ENCODE measurements around the gene CHCHD10. TPM values are rescaled to one million over a fixed set of nuclear protein-coding genes. Genes with fewer than 3 reads are reported as not detected.
A peak's percentile ranks its signal among the peaks of the same experiment; 100 is the strongest.

The CHCHD10 gene
- total and polyA plus RNA-seq, 4 experiments from 2014 or later: 16.3 to 45.9 (median 38.9) TPM

DNA sequence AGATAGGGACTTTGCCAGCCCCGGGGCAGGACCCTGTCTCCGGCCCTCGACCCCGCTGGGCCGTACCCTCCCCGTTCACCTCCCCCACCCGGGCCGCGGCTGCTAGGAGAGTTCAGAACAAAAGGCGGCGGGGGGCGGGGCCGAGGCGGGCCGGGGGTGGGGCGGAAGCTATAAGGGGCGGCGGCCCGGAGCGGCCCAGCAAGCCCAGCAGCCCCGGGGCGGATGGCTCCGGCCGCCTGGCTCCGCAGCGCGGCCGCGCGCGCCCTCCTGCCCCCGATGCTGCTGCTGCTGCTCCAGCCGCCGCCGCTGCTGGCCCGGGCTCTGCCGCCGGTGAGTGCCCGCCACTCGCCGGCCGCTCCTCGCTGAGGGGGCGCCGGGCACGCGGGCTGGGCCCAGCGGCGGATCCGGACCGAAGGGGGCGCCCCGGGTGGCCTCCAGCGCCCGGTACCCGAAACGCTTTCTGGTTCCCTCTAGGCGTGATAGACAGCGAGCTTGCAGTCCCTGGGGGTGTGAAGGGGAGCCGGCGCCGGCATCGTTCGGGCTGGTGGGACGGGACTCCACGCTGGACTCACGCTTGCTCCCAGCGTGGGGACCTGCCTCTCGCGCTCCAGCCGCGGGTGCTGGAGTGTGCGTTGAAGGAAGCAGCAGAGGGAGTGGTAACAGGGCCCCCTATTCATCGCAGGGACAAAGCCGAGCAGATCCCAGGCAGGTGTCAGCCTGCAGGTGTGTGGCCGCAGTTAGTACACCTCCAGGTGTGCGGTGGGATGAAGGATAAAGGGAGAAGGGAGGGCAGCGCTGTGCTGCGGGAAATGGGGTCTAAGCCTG is 5.1 kb upstream of the CHCHD10 start, which contains the start of gene MMP11:
TSS of gene MMP11 (plus strand) at position 201 of the 825 bp plus-strand sequence. CDS start at position 223, 22 bp downstream.
- H3K9me3 ChIP-seq (ENCODE audit: control insufficient read depth in 1 of 2, low read length in 2 of 2): no peaks in the 10 kb centered on the region
- Mint-ChIP-seq H3K4me1 (peaks cover 8 to 24% (median 12%) of the 10 kb centered on the region in 4 donors), H3K36me3 (no peaks in the 10 kb centered on the region), H3K4me3 (peak within 1 kb of the TSS; percentile 47 to 77 (median 68)), H3K27ac (peak within 1 kb of the TSS in 4 of 7 donors; percentile 5 to 72 (median 58)), H3K9me3 (no peaks in the 10 kb centered on the region), H3K27me3 (peaks cover 0 to 1% of the 10 kb centered on the region in 2 donors)
- peak; percentile 29 to 56 (median 39) for DNase-seq
- no peaks in the 10 kb centered on the region for H3K36me3 ChIP-seq (ENCODE audit: insufficient read depth, low read length)
- H3K4me1 ChIP-seq (ENCODE audit: insufficient read depth, low read length): peaks cover 21% of the 10 kb centered on the region
- intact Hi-C loops (cut with micrococcal nuclease): loop anchor here (1.0 to 2.0 kb wide), 3 partner anchors 14 to 66 kb away; partner anchors contain the start of genes DERL3 and ZNF70
- CTCF ChIA-PET (ENCODE audit: partially characterized antibody): no interaction called here
- H3K27ac ChIP-seq (ENCODE audit: low read depth, low read length): no peak within 1 kb of the TSS
- peak within 1 kb of the TSS in 1 of 2 donors; percentile 34 for H3K4me3 ChIP-seq (ENCODE audit: low read length in 2 of 2)
- no peaks in the 10 kb centered on the region for H3K27me3 ChIP-seq (ENCODE audit: insufficient read depth, low read length)
- POLR2A ChIA-PET (ENCODE audit: partially characterized antibody): interaction anchor here (0.6 to 2.4 kb wide), 3 partner anchors 9 to 84 kb away, joined by 3 to 7 read pairs (median 4); partner anchors contain the start of genes SLC2A11 and SMARCB1

DNA sequence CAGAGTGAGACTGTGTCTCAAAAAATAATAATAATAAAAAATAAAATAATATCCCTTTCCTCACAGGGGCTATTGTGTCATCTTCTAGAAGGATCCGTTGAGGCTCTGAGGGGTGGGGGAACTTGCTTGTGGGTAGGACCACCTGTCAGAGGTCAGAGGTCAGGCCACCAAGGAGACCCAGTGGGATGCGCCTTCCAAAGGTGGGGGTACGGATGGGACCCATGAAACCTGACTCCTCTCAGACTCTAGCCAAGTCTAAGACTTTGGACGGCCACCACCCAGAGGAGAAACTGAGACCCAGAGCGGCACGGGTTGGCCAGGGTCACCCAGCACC is 4.5 kb upstream of the CHCHD10 start:
- H3K9me3 Mint-ChIP-seq: no peaks in the 10 kb centered on the region
- H3K27ac Mint-ChIP-seq: peak overlapping the region in 1 of 7 donors; percentile 68
- peaks cover 8 to 24% (median 12%) of the 10 kb centered on the region in 4 donors for H3K4me1 Mint-ChIP-seq
- intact Hi-C loops (cut with micrococcal nuclease): loop anchor here (1.0 to 2.0 kb wide), 3 partner anchors 15 to 67 kb away; partner anchors contain the start of genes DERL3 and ZNF70
- H3K27ac ChIP-seq (ENCODE audit: low read depth, low read length): no peak overlapping the region
- H3K27me3 ChIP-seq (ENCODE audit: insufficient read depth, low read length): no peaks in the 10 kb centered on the region
- DNase-seq: no peak
- H3K36me3 Mint-ChIP-seq: no peaks in the 10 kb centered on the region
- H3K4me3 ChIP-seq (ENCODE audit: low read length in 2 of 2): peak overlapping the region in 1 of 2 donors; percentile 34
- H3K4me3 Mint-ChIP-seq: peak overlapping the region in 7 of 8 donors; percentile 35 to 74 (median 65)
- ChIA-PET CTCF (ENCODE audit: partially characterized antibody) (interaction anchor here (2.3 kb wide), 1 partner anchor 15 kb away, joined by 6 read pairs; the partner anchor contains the start of gene SMARCB1), POLR2A (ENCODE audit: partially characterized antibody) (interaction anchor here (0.6 to 0.9 kb wide), 2 partner anchors 9 to 85 kb away, joined by 3 to 4 read pairs; partner anchors contain the start of gene SLC2A11)
- peaks cover 0 to 1% of the 10 kb centered on the region in 2 donors for H3K27me3 Mint-ChIP-seq
- no peaks in the 10 kb centered on the region for H3K36me3 ChIP-seq (ENCODE audit: insufficient read depth, low read length)
- H3K4me1 ChIP-seq (ENCODE audit: insufficient read depth, low read length): peaks cover 21% of the 10 kb centered on the region
- no peaks in the 10 kb centered on the region for H3K9me3 ChIP-seq (ENCODE audit: control insufficient read depth in 1 of 2, low read length in 2 of 2)

DNA sequence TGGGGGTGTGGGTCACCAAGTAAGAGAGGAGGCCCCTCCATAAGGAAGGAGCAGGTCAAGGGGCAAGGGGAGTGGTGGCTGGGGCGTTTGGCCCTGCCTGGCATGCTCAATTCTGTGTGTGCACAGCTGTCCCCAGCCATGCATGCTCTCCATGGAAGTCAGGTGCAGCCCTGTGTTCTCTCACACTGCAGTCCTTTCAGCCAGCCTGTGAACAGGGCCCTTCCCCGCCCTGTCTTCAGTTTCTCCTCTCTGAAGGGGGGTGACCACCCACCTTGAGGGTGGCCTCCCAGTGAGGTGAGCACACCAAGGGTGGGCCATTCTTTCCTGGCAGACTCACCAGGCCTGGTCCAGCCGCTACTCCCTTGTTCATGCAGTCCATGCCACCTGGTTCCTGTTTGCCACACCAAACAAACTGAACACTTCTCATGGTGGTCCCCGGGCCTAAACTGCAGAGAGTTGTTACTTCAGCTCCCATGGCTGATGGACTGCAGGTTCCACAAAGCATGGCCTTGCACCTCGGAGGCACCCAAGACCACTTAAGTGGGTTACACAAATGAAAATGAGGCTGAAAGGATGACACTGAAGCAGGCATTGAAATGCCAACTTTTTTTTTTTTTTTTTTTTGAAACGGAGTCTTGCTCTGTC is 1.7 kb upstream of the CHCHD10 start:
- H3K36me3 ChIP-seq (ENCODE audit: insufficient read depth, low read length): peaks cover 7% of the 10 kb centered on the region
- no peaks in the 10 kb centered on the region for H3K9me3 ChIP-seq (ENCODE audit: control insufficient read depth in 1 of 2, low read length in 2 of 2)
- Mint-ChIP-seq H3K36me3 (no peaks in the 10 kb centered on the region), H3K27ac (no peak overlapping the region), H3K27me3 (peaks cover 0 to 1% of the 10 kb centered on the region in 2 donors), H3K9me3 (no peaks in the 10 kb centered on the region), H3K4me1 (peaks cover 8 to 36% (median 27%) of the 10 kb centered on the region in 4 donors), H3K4me3 (peak overlapping the region in 6 of 8 donors; percentile 31 to 52 (median 46))
- H3K27ac ChIP-seq (ENCODE audit: low read depth, low read length): no peak overlapping the region
- no peak for DNase-seq
- ChIA-PET CTCF (ENCODE audit: partially characterized antibody) (interaction anchor here (2.0 to 2.1 kb wide), 2 partner anchors 81 to 88 kb away, joined by 5 to 9 read pairs; partner anchors contain the start of gene SLC2A11), POLR2A (ENCODE audit: partially characterized antibody) (interaction anchor here (1.4 to 2.3 kb wide), 2 partner anchors 17 to 19 kb away, joined by 4 to 12 read pairs; partner anchors contain the start of genes SMARCB1 and ZNF70)
- no peaks in the 10 kb centered on the region for H3K27me3 ChIP-seq (ENCODE audit: insufficient read depth, low read length)
- intact Hi-C loops (cut with micrococcal nuclease): loop anchor here (5.0 kb wide), 1 partner anchor 72 kb away; no protein-coding TSS in a partner anchor
- no peak overlapping the region for H3K4me3 ChIP-seq (ENCODE audit: low read length in 2 of 2)
- H3K4me1 ChIP-seq (ENCODE audit: insufficient read depth, low read length): peaks cover 33% of the 10 kb centered on the region

GRCh38 chr22:23767303-23767672 is 484 bp downstream of the CHCHD10 start:
- Histone ChIP-seq H3K4me1 (ENCODE audit: insufficient read depth, low read length) (peaks cover 46% of the 10 kb centered on the region), H3K4me3 (ENCODE audit: low read length in 2 of 2) (peak overlapping the region; percentile 65 to 82), H3K27ac (ENCODE audit: low read depth, low read length) (peak overlapping the region; percentile 63), H3K9me3 (ENCODE audit: control insufficient read depth in 1 of 2, low read length in 2 of 2) (no peaks in the 10 kb centered on the region), H3K36me3 (ENCODE audit: insufficient read depth, low read length) (peaks cover 7% of the 10 kb centered on the region), H3K27me3 (ENCODE audit: insufficient read depth, low read length) (no peaks in the 10 kb centered on the region)
- peaks cover 12 to 49% (median 32%) of the 10 kb centered on the region in 4 donors for H3K4me1 Mint-ChIP-seq
- POLR2A ChIA-PET (ENCODE audit: partially characterized antibody): interaction anchor here (1.0 to 1.7 kb wide), 5 partner anchors 10 to 127 kb away, joined by 3 to 9 read pairs (median 3); partner anchors contain the start of genes MIF and ZNF70
- no peak for DNase-seq
- intact Hi-C loops (cut with micrococcal nuclease): loop anchor here (1.0 to 5.0 kb wide), 2 partner anchors 16 to 70 kb away; partner anchors contain the start of gene ZNF70
- CTCF ChIA-PET (ENCODE audit: partially characterized antibody): no interaction called here
- H3K36me3 Mint-ChIP-seq: no peaks in the 10 kb centered on the region
- H3K27ac Mint-ChIP-seq: peak overlapping the region in 1 of 7 donors; percentile 9
- H3K4me3 Mint-ChIP-seq: peak overlapping the region; percentile 64 to 87 (median 73)
- H3K27me3 Mint-ChIP-seq: no peaks in the 10 kb centered on the region
- H3K9me3 Mint-ChIP-seq: no peaks in the 10 kb centered on the region

GRCh38 chr22:23764899-23765881 is 2.6 kb downstream of the CHCHD10 start:
- no peaks in the 10 kb centered on the region for H3K9me3 ChIP-seq (ENCODE audit: control insufficient read depth in 1 of 2, low read length in 2 of 2)
- Mint-ChIP-seq H3K4me1 (peaks cover 9 to 38% (median 23%) of the 10 kb centered on the region in 4 donors), H3K9me3 (no peaks in the 10 kb centered on the region), H3K27ac (peak overlapping the region in 4 of 7 donors; percentile 43 to 72 (median 58)), H3K4me3 (peak overlapping the region in 6 of 8 donors; percentile 7 to 73 (median 44)), H3K36me3 (no peaks in the 10 kb centered on the region), H3K27me3 (no peaks in the 10 kb centered on the region)
- CTCF ChIA-PET (ENCODE audit: partially characterized antibody): no interaction called here
- H3K36me3 ChIP-seq (ENCODE audit: insufficient read depth, low read length): peaks cover 7% of the 10 kb centered on the region
- no peak overlapping the region for H3K27ac ChIP-seq (ENCODE audit: low read depth, low read length)
- no peak for DNase-seq
- POLR2A ChIA-PET (ENCODE audit: partially characterized antibody): interaction anchor here (0.6 to 2.4 kb wide), 2 partner anchors 14 to 78 kb away, joined by 3 to 8 read pairs; partner anchors contain the start of gene ZNF70
- peaks cover 38% of the 10 kb centered on the region for H3K4me1 ChIP-seq (ENCODE audit: insufficient read depth, low read length)
- no peaks in the 10 kb centered on the region for H3K27me3 ChIP-seq (ENCODE audit: insufficient read depth, low read length)
- no peak overlapping the region for H3K4me3 ChIP-seq (ENCODE audit: low read length in 2 of 2)
- intact Hi-C loops (cut with micrococcal nuclease): loop anchor here (5.0 kb wide), 1 partner anchor 68 kb away; no protein-coding TSS in a partner anchor

DNA sequence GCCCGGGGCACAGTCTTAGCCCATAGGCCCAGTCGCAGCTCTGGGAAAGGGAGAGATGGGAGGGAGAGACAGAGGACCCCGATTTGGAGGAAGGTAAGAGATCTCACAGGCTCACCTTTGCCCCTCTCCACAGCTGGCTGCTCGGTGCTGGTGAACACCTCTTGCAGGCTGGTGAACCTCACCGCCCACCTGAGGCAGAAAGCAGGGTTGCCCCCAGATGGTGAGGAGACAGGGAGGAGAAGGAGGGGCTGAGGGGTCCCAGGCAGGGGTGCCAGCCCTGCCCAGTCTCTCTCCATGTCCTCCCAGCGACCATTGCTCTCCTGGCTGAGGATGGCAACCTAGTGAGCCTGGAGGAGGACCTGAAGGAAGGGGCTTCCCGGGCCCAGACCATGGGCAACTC is 3.8 kb downstream of the CHCHD10 start:
- Mint-ChIP-seq H3K4me1 (peaks cover 9 to 38% (median 22%) of the 10 kb centered on the region in 4 donors), H3K36me3 (no peaks in the 10 kb centered on the region), H3K4me3 (peak overlapping the region in 7 of 8 donors; percentile 61 to 82 (median 71)), H3K9me3 (no peaks in the 10 kb centered on the region), H3K27ac (peak overlapping the region in 3 of 7 donors; percentile 38 to 75 (median 75)), H3K27me3 (no peaks in the 10 kb centered on the region)
- peaks cover 38% of the 10 kb centered on the region for H3K4me1 ChIP-seq (ENCODE audit: insufficient read depth, low read length)
- H3K27me3 ChIP-seq (ENCODE audit: insufficient read depth, low read length): no peaks in the 10 kb centered on the region
- peak overlapping the region in 1 of 2 donors; percentile 37 for H3K4me3 ChIP-seq (ENCODE audit: low read length in 2 of 2)
- no peak for DNase-seq
- no peak overlapping the region for H3K27ac ChIP-seq (ENCODE audit: low read depth, low read length)
- intact Hi-C loops (cut with micrococcal nuclease): no loop called here
- peaks cover 7% of the 10 kb centered on the region for H3K36me3 ChIP-seq (ENCODE audit: insufficient read depth, low read length)
- ChIA-PET CTCF (ENCODE audit: partially characterized antibody) (no interaction called here), POLR2A (ENCODE audit: partially characterized antibody) (interaction anchor here (1.4 to 2.4 kb wide), 2 partner anchors 8 to 12 kb away, joined by 4 to 8 read pairs; partner anchors contain the start of genes MMP11 and ZNF70)
- no peaks in the 10 kb centered on the region for H3K9me3 ChIP-seq (ENCODE audit: control insufficient read depth in 1 of 2, low read length in 2 of 2)

All from CD4-positive, alpha-beta memory T cell (primary cell).